ENCODE measurements around the gene ARID3B. TPM values are rescaled to one million over a fixed set of nuclear protein-coding genes. Genes with fewer than 3 reads are reported as not detected.
A peak's percentile ranks its signal among the peaks of the same experiment; 100 is the strongest.
"Not testable (repeated sequence)": the region's sequence is repeated elsewhere in the genome, so short reads cannot be mapped to it uniquely, and the experiment has no call there.

Gene ARID3B
- total RNA-seq, 2 donors from 2014 or later, result 37.4 to 42.6 TPM

- Mint-ChIP-seq H3K36me3 (ENCODE audit: low read depth) (no peaks in the 10 kb centered on the region), H3K4me3 (no peak overlapping the region), H3K27ac (no peak overlapping the region), H3K27me3 (no peaks in the 10 kb centered on the region), H3K4me1 (no peaks in the 10 kb centered on the region)
- ATAC-seq, result no peak
- DNase-seq, result no peak
- no peaks in the 10 kb centered on the region for H3K9me3 ChIP-seq (ENCODE audit: control insufficient read depth, low read length, poor library complexity, severe bottlenecking)
These were observed 20.6 kb upstream of the ARID3B start for GRCh38 chr15:74520407-74520806.

- no peak for ATAC-seq
These were observed 17.0 kb upstream of the ARID3B start for GRCh38 chr15:74523982-74524381.

GRCh38 chr15:74525309-74525708 lies 15.7 kb upstream of the ARID3B start:
- no peaks in the 10 kb centered on the region for H3K27me3 Mint-ChIP-seq
- no peak for ATAC-seq
- no peaks in the 10 kb centered on the region for H3K9me3 ChIP-seq (ENCODE audit: control insufficient read depth, low read length, poor library complexity, severe bottlenecking)
- no peak overlapping the region for H3K27ac Mint-ChIP-seq
- no peak for DNase-seq
- no peaks in the 10 kb centered on the region for H3K36me3 Mint-ChIP-seq (ENCODE audit: low read depth)
- H3K4me3 Mint-ChIP-seq, result no peak overlapping the region
- no peaks in the 10 kb centered on the region for H3K4me1 Mint-ChIP-seq

More at GRCh38 chr15:74523982-74524381, 17.0 kb upstream of the ARID3B start:
- no peaks in the 10 kb centered on the region for H3K4me1 Mint-ChIP-seq
- no peaks in the 10 kb centered on the region for H3K36me3 Mint-ChIP-seq (ENCODE audit: low read depth)
- no peak overlapping the region for H3K4me3 Mint-ChIP-seq
- H3K27ac Mint-ChIP-seq, result no peak overlapping the region
- H3K27me3 Mint-ChIP-seq, result no peaks in the 10 kb centered on the region
- DNase-seq, result no peak
- H3K9me3 ChIP-seq (ENCODE audit: control insufficient read depth, low read length, poor library complexity, severe bottlenecking), result no peaks in the 10 kb centered on the region

- Mint-ChIP-seq H3K4me3 (no peak overlapping the region), H3K27ac (no peak overlapping the region), H3K27me3 (no peaks in the 10 kb centered on the region), H3K36me3 (ENCODE audit: low read depth) (no peaks in the 10 kb centered on the region), H3K4me1 (no peaks in the 10 kb centered on the region)
- no peak for DNase-seq
- ATAC-seq, result no peak
- no peaks in the 10 kb centered on the region for H3K9me3 ChIP-seq (ENCODE audit: control insufficient read depth, low read length, poor library complexity, severe bottlenecking)
These were observed 15.1 kb upstream of the ARID3B start for GRCh38 chr15:74525945-74526344.

- no peaks in the 10 kb centered on the region for H3K36me3 Mint-ChIP-seq (ENCODE audit: low read depth)
- no peak overlapping the region for H3K27ac Mint-ChIP-seq
- H3K4me1 Mint-ChIP-seq, result no peaks in the 10 kb centered on the region
These were observed 12.1 kb upstream of the ARID3B start for GRCh38 chr15:74528876-74529275.

GRCh38 chr15:74529921-74530320 lies 11.1 kb upstream of the ARID3B start:
- Mint-ChIP-seq H3K4me1 (no peaks in the 10 kb centered on the region), H3K4me3 (no peak overlapping the region), H3K27me3 (no peaks in the 10 kb centered on the region), H3K36me3 (ENCODE audit: low read depth) (no peaks in the 10 kb centered on the region), H3K27ac (no peak overlapping the region)
- ATAC-seq, result no peak
- no peaks in the 10 kb centered on the region for H3K9me3 ChIP-seq (ENCODE audit: control insufficient read depth, low read length, poor library complexity, severe bottlenecking)
- DNase-seq, result no peak

More at GRCh38 chr15:74528876-74529275, 12.1 kb upstream of the ARID3B start:
- DNase-seq, result no peak
- H3K9me3 ChIP-seq (ENCODE audit: control insufficient read depth, low read length, poor library complexity, severe bottlenecking), result no peaks in the 10 kb centered on the region
- no peak for ATAC-seq
- Mint-ChIP-seq H3K27me3 (no peaks in the 10 kb centered on the region), H3K4me3 (no peak overlapping the region)

GRCh38 chr15:74530771-74531143 lies 10.3 kb upstream of the ARID3B start:
- no peaks in the 10 kb centered on the region for H3K36me3 Mint-ChIP-seq (ENCODE audit: low read depth)
- no peaks in the 10 kb centered on the region for H3K4me1 Mint-ChIP-seq
- H3K4me3 Mint-ChIP-seq, result no peak overlapping the region
- no peaks in the 10 kb centered on the region for H3K27me3 Mint-ChIP-seq
- DNase-seq, result no peak
- no peak for ATAC-seq
- H3K9me3 ChIP-seq (ENCODE audit: control insufficient read depth, low read length, poor library complexity, severe bottlenecking), result no peaks in the 10 kb centered on the region
- H3K27ac Mint-ChIP-seq, result no peak overlapping the region

- Mint-ChIP-seq H3K4me1 (no peaks in the 10 kb centered on the region), H3K36me3 (ENCODE audit: low read depth) (no peaks in the 10 kb centered on the region), H3K27me3 (no peaks in the 10 kb centered on the region), H3K27ac (no peak overlapping the region), H3K4me3 (no peak overlapping the region)
- no peak for ATAC-seq
- no peak for DNase-seq
- no peaks in the 10 kb centered on the region for H3K9me3 ChIP-seq (ENCODE audit: control insufficient read depth, low read length, poor library complexity, severe bottlenecking)
These were observed 9.7 kb upstream of the ARID3B start for GRCh38 chr15:74531144-74531811.

GRCh38 chr15:74535388-74536084 lies 5.5 kb upstream of the ARID3B start:
- H3K36me3 Mint-ChIP-seq (ENCODE audit: low read depth), result peaks cover 3% of the 10 kb centered on the region
- H3K4me1 Mint-ChIP-seq, result peaks cover 13% of the 10 kb centered on the region
- H3K4me3 Mint-ChIP-seq, result no peak overlapping the region
- no peaks in the 10 kb centered on the region for H3K9me3 ChIP-seq (ENCODE audit: control insufficient read depth, low read length, poor library complexity, severe bottlenecking)
- peak overlapping the region; percentile 37 for H3K27ac Mint-ChIP-seq
- ATAC-seq (no peak), DNase-seq (no peak)
- H3K27me3 Mint-ChIP-seq, result no peaks in the 10 kb centered on the region

- no peak overlapping the region for H3K27ac Mint-ChIP-seq
- H3K9me3 ChIP-seq (ENCODE audit: control insufficient read depth, low read length, poor library complexity, severe bottlenecking), result no peaks in the 10 kb centered on the region
- H3K4me1 Mint-ChIP-seq, result peaks cover 28% of the 10 kb centered on the region
- no peak overlapping the region for H3K4me3 Mint-ChIP-seq
- ATAC-seq (no peak), DNase-seq (no peak)
- H3K27me3 Mint-ChIP-seq, result no peaks in the 10 kb centered on the region
- H3K36me3 Mint-ChIP-seq (ENCODE audit: low read depth), result peaks cover 3% of the 10 kb centered on the region
These were observed 3.3 kb upstream of the ARID3B start for GRCh38 chr15:74537736-74538135.

GRCh38 chr15:74539521-74539920 lies 1.5 kb upstream of the ARID3B start:
- H3K9me3 ChIP-seq (ENCODE audit: control insufficient read depth, low read length, poor library complexity, severe bottlenecking); H3K27me3 Mint-ChIP-seq; DNase-seq; ATAC-seq; H3K36me3 Mint-ChIP-seq (ENCODE audit: low read depth): not testable (repeated sequence)
- H3K27ac Mint-ChIP-seq, result peak overlapping the region; percentile 98
- peak overlapping the region; percentile 3 for H3K4me3 Mint-ChIP-seq
- peaks cover 39% of the 10 kb centered on the region for H3K4me1 Mint-ChIP-seq

GRCh38 chr15:74540161-74540760 lies 759 bp upstream of the ARID3B start:
- DNase-seq (no peak), ATAC-seq (peak; percentile 5)
- Mint-ChIP-seq H3K27me3 (no peaks in the 10 kb centered on the region), H3K4me1 (peaks cover 39% of the 10 kb centered on the region), H3K36me3 (ENCODE audit: low read depth) (peaks cover 3% of the 10 kb centered on the region), H3K4me3 (peak overlapping the region; percentile 99), H3K27ac (peak overlapping the region; percentile 98)
- H3K9me3 ChIP-seq (ENCODE audit: control insufficient read depth, low read length, poor library complexity, severe bottlenecking), result no peaks in the 10 kb centered on the region

- Mint-ChIP-seq H3K36me3 (ENCODE audit: low read depth) (peaks cover 3% of the 10 kb centered on the region), H3K4me1 (peaks cover 50% of the 10 kb centered on the region), H3K27ac (peak overlapping the region; percentile 98), H3K27me3 (no peaks in the 10 kb centered on the region), H3K4me3 (peak overlapping the region; percentile 99)
- ATAC-seq (peak; percentile 32), DNase-seq (peak; percentile 21 to 41 (median 26))
- H3K9me3 ChIP-seq (ENCODE audit: control insufficient read depth, low read length, poor library complexity, severe bottlenecking), result no peaks in the 10 kb centered on the region
These were observed 610 bp downstream of the ARID3B start for GRCh38 chr15:74541494-74542165.

All from T-helper 17 cell (primary cell).